Ishikawa (cell line): ENCODE data around the gene NHS.

Experiments used
- CEBPB ChIP-seq: IDR thresholded peaks from 2 replicates; pipeline ENCODE4 v1.6.1; 2012
- EP300 ChIP-seq: IDR thresholded peaks from 2 replicates; pipeline ENCODE4 v1.6.1; 2012; ENCODE audit warnings: borderline replicate concordance
- FOXM1 ChIP-seq: IDR thresholded peaks from 2 replicates; pipeline ENCODE4 v1.6.1; 2012; ENCODE audit warnings: low read depth, borderline replicate concordance
- RAD21 ChIP-seq: IDR thresholded peaks from 2 replicates; pipeline ENCODE4 v1.6.1; 2012; ENCODE audit warnings: low read depth
- TEAD4 ChIP-seq: IDR thresholded peaks from 2 replicates; pipeline ENCODE4 v1.6.1; 2012
- YY1 ChIP-seq: IDR thresholded peaks from 2 replicates; pipeline ENCODE4 v1.6.1; 2012; ENCODE audit warnings: low read depth
- TF ChIP-seq, protein P1 (sequence below): IDR thresholded peaks from 2 replicates; pipeline ENCODE4 v1.6.1; 2012; ENCODE audit warnings: low read depth, mild to moderate bottlenecking
- TF ChIP-seq, protein P2 (sequence below): IDR thresholded peaks from 2 replicates; pipeline ENCODE4 v1.6.1; 2012

- no peak for TF ChIP-seq RAD21
- no peak for TF ChIP-seq TEAD4
- TF ChIP-seq FOXM1: no peak
- no peak for TF ChIP-seq CEBPB
- TF ChIP-seq, protein P1, sequence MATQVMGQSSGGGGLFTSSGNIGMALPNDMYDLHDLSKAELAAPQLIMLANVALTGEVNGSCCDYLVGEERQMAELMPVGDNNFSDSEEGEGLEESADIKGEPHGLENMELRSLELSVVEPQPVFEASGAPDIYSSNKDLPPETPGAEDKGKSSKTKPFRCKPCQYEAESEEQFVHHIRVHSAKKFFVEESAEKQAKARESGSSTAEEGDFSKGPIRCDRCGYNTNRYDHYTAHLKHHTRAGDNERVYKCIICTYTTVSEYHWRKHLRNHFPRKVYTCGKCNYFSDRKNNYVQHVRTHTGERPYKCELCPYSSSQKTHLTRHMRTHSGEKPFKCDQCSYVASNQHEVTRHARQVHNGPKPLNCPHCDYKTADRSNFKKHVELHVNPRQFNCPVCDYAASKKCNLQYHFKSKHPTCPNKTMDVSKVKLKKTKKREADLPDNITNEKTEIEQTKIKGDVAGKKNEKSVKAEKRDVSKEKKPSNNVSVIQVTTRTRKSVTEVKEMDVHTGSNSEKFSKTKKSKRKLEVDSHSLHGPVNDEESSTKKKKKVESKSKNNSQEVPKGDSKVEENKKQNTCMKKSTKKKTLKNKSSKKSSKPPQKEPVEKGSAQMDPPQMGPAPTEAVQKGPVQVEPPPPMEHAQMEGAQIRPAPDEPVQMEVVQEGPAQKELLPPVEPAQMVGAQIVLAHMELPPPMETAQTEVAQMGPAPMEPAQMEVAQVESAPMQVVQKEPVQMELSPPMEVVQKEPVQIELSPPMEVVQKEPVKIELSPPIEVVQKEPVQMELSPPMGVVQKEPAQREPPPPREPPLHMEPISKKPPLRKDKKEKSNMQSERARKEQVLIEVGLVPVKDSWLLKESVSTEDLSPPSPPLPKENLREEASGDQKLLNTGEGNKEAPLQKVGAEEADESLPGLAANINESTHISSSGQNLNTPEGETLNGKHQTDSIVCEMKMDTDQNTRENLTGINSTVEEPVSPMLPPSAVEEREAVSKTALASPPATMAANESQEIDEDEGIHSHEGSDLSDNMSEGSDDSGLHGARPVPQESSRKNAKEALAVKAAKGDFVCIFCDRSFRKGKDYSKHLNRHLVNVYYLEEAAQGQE: no peak
- TF ChIP-seq, protein P2, sequence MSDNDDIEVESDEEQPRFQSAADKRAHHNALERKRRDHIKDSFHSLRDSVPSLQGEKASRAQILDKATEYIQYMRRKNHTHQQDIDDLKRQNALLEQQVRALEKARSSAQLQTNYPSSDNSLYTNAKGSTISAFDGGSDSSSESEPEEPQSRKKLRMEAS: no peak
- TF ChIP-seq EP300: no peak
- TF ChIP-seq YY1: no peak
Observed at GRCh38 chrX:17633546-17633945, 258.5 kb downstream of the NHS start.
